HCT116 (cell line): Measurements from ENCODE around the gene MOV10L1. TPM values are rescaled to one million over a fixed set of nuclear protein-coding genes. Genes with fewer than 3 reads are reported as not detected.

Source experiments
- ATAC-seq: fragments of 200-7000 bp; cut with Tn5 transposase; 2 replicates; pipeline ENCODE4 v1.9.1; 2020; ENCODE audit warnings: mild to moderate bottlenecking, moderate library complexity
- BruUV-seq: library from RNA; stranded (reverse); fragments of 400-500 nt; replicated peaks from 2 replicates; lab custom pipeline; 2021; lab: Mats Ljungman, UMichigan
- CTCF ChIA-PET: fragments of 300-600 bp; sonication (Branson Sonifier 250); formaldehyde crosslinking; loops from one replicate; lab custom pipeline; 2021; ENCODE audit warnings: antibody characterized with exemption; lab: Charles Lee
- POLR2A ChIA-PET: fragments of 300-600, 350-600 bp; sonication (Branson Sonifier 250); formaldehyde crosslinking; loops from one replicate; lab custom pipeline; 2021; ENCODE audit warnings: antibody characterized with exemption; lab: Charles Lee
- RAD21 ChIA-PET, 2 experiments: fragments of 300-600 bp; sonication (Branson Sonifier 250); formaldehyde crosslinking; loops; one replicate each; lab custom pipeline; 2023; ENCODE audit warnings: low total read pairs in 2 of 2; ENCODE audit not compliant: uncharacterized antibody in 2 of 2, unreplicated experiment in 2 of 2, low non-redundant PET in 1 of 2; lab: Charles Lee
- DNase-seq: peaks from one replicate; pipeline ENCODE4 v3.0.0-alpha.2; 2010; ENCODE audit warnings: low read depth, low spot score
- H2AFZ ChIP-seq: fragments of 200-600 bp; shearing (Covaris generic), sonication (generic); 2 replicates; pipeline ENCODE4 v1.6.1; 2017; ENCODE audit warnings: low read depth, mixed run types, mixed read lengths, antibody characterized with exemption, low read length; ENCODE audit not compliant: poor library complexity, severe bottlenecking
- H3K27ac ChIP-seq: 2 replicates; pipeline ENCODE4 v1.5.1; 2012; ENCODE audit warnings: low read depth, low read length
- H3K27me3 ChIP-seq: fragments of 200-600 bp; sonication (generic); 2 replicates; pipeline ENCODE4 v1.6.1; 2016; ENCODE audit warnings: mixed run types, low read length, mixed read lengths; ENCODE audit not compliant: insufficient read depth
- H3K36me3 ChIP-seq, 2 experiments: fragments of 200-500 bp in 1 of 2; fragments of 200-600 bp in 1 of 2; sonication (Bioruptor generic) in 1 of 2; sonication (generic) in 1 of 2; 2 replicates each; pipeline versions ENCODE4 v1.5.1 to v1.6.1; 2014 to 2016; ENCODE audit warnings: low read length in 2 of 2, inconsistent platforms in 1 of 2, mixed read lengths in 1 of 2, mixed run types in 1 of 2; ENCODE audit not compliant: insufficient read depth in 2 of 2, control insufficient read depth in 1 of 2
- H3K4me1 ChIP-seq, 2 experiments: fragments of 200-600 bp in 1 of 2; sonication (generic) in 1 of 2; 2 replicates each; pipeline versions ENCODE4 v1.5.1 to v1.6.1; 2012 to 2017; ENCODE audit warnings: low read length in 2 of 2, inconsistent platforms in 1 of 2, mild to moderate bottlenecking in 1 of 2, mixed read lengths in 1 of 2, mixed run types in 1 of 2, moderate library complexity in 1 of 2; ENCODE audit not compliant: insufficient read depth in 2 of 2, control insufficient read depth in 1 of 2
- H3K4me2 ChIP-seq: fragments of 200-600 bp; sonication (generic); 2 replicates; pipeline ENCODE4 v1.6.1; 2017; ENCODE audit warnings: mixed run types, low read length, mixed read lengths
- H3K4me3 ChIP-seq, 2 experiments: fragments of 200-600 bp in 1 of 2; sonication (generic) in 1 of 2; replicated peaks in 1 of 2; 2 replicates each; pipeline ENCODE4 v1.5.1; 2011 to 2016; ENCODE audit warnings: low read length in 2 of 2, control low read depth in 1 of 2, low read depth in 1 of 2, mild to moderate bottlenecking in 1 of 2, mixed read lengths in 1 of 2, mixed run types in 1 of 2
- H3K79me2 ChIP-seq: fragments of 200-600 bp; sonication (generic); 2 replicates; pipeline ENCODE4 v1.6.1; 2017; ENCODE audit warnings: mild to moderate bottlenecking, mixed run types, low read length, moderate library complexity, mixed read lengths; ENCODE audit not compliant: insufficient read depth
- H3K9ac ChIP-seq: fragments of 200-600 bp; sonication (generic); 2 replicates; pipeline ENCODE4 v1.6.1; 2016; ENCODE audit warnings: low read length, mixed read lengths
- H3K9me2 ChIP-seq: fragments of 200-600 bp; sonication (generic), shearing (Covaris generic); 2 replicates; pipeline ENCODE4 v1.6.1; 2017; ENCODE audit warnings: mixed run types, mild to moderate bottlenecking, moderate library complexity; ENCODE audit not compliant: insufficient read depth
- H3K9me3 ChIP-seq, 2 experiments: fragments of 200-500 bp in 1 of 2; fragments of 200-600 bp in 1 of 2; sonication (Bioruptor generic) in 1 of 2; sonication (generic) in 1 of 2; 2 replicates each; pipeline ENCODE4 v1.6.1; 2014 to 2017; ENCODE audit warnings: low read length in 2 of 2, mixed read lengths in 2 of 2, inconsistent platforms in 1 of 2, low read depth in 1 of 2, mild to moderate bottlenecking in 1 of 2, mixed run types in 1 of 2, moderate library complexity in 1 of 2; ENCODE audit not compliant: control insufficient read depth in 1 of 2, insufficient read depth in 1 of 2
- H4K20me1 ChIP-seq: fragments of 200-600 bp; sonication (generic), shearing (Covaris generic); 2 replicates; pipeline ENCODE4 v1.6.1; 2017; ENCODE audit warnings: mixed run types, mild to moderate bottlenecking, moderate library complexity; ENCODE audit not compliant: insufficient read depth
- ATF3 ChIP-seq: IDR thresholded peaks from 2 replicates; pipeline ENCODE4 v1.6.1; 2012
- CBX3 ChIP-seq: IDR thresholded peaks from 2 replicates; pipeline ENCODE4 v1.6.1; 2012; ENCODE audit warnings: low read depth
- CEBPB ChIP-seq: IDR thresholded peaks from 2 replicates; pipeline ENCODE4 v1.6.1; 2012; ENCODE audit warnings: low read depth
- EGR1 ChIP-seq: IDR thresholded peaks from 2 replicates; pipeline ENCODE4 v1.6.1; 2012; ENCODE audit warnings: low read depth
- ELF1 ChIP-seq: IDR thresholded peaks from 2 replicates; pipeline ENCODE4 v1.6.1; 2012; ENCODE audit warnings: low read depth, borderline replicate concordance
- JUND ChIP-seq: IDR thresholded peaks from 2 replicates; pipeline ENCODE4 v1.6.1; 2012
- POLR2A ChIP-seq: IDR thresholded peaks from 2 replicates; pipeline ENCODE4 v1.7.0; 2011; ENCODE audit warnings: borderline replicate concordance; ENCODE audit not compliant: insufficient read depth, insufficient read length; ENCODE audit errors: extremely low read depth
- POLR2AphosphoS5 ChIP-seq: IDR thresholded peaks from 2 replicates; pipeline ENCODE4 v1.6.1; 2011; ENCODE audit warnings: mild to moderate bottlenecking, low read depth, low read length, moderate library complexity
- RAD21 ChIP-seq: IDR thresholded peaks from 2 replicates; pipeline ENCODE4 v1.6.1; 2012; ENCODE audit warnings: low read depth, mild to moderate bottlenecking
- REST ChIP-seq: IDR thresholded peaks from 2 replicates; pipeline ENCODE4 v1.6.1; 2012; ENCODE audit warnings: low read depth
- SP1 ChIP-seq: IDR thresholded peaks from 2 replicates; pipeline ENCODE4 v1.6.1; 2012; ENCODE audit warnings: low read depth
- SRF ChIP-seq: IDR thresholded peaks from 2 replicates; pipeline ENCODE4 v1.6.1; 2012; ENCODE audit warnings: low read depth
- TCF7L2 ChIP-seq: IDR thresholded peaks from 2 replicates; pipeline ENCODE4 v1.7.0; 2011; ENCODE audit warnings: borderline replicate concordance, inconsistent platforms; ENCODE audit not compliant: insufficient read depth, insufficient read length; ENCODE audit errors: extremely low read depth
- ZNF274 ChIP-seq: fragments of 200-500 bp; sonication (Bioruptor generic); IDR thresholded peaks from 2 replicates; pipeline ENCODE4 v1.6.1; 2014; ENCODE audit warnings: mild to moderate bottlenecking, low read depth, low read length, inconsistent platforms
- intact Hi-C: fragments of 100-400 bp; cut with micrococcal nuclease; formaldehyde crosslinking; loops from 2 replicates; pipeline ENCODE4 v1.10.0; 2022
- total RNA-seq: library from RNA; stranded (reverse); gene quantifications from one replicate; pipeline ENCODE4 v1.2.1, GENCODE V29; 2021; ENCODE audit not compliant: unreplicated experiment

MOV10L1 gene
- total RNA-seq, 1 experiment from 2014 or later, result not detected

- H3K36me3 ChIP-seq, result no peaks in the 10 kb centered on the region
- no peaks in the 10 kb centered on the region for H3K27me3 ChIP-seq
- ChIA-PET RAD21 (no interaction called here), POLR2A (no interaction called here), CTCF (no interaction called here)
- no peak overlapping the region for H3K27ac ChIP-seq
- intact Hi-C loops, result no loop called here
- H4K20me1 ChIP-seq, result no peaks in the 10 kb centered on the region
- DNase-seq, result no peak
- H3K9ac ChIP-seq, result no peak overlapping the region
- no peak overlapping the region for H3K4me2 ChIP-seq
- TF ChIP-seq ELF1, result no peak
- TF ChIP-seq ZNF274, result no peak
- no peak for TF ChIP-seq SP1
- TF ChIP-seq RAD21, result no peak
- no peak for TF ChIP-seq EGR1
- no peak overlapping the region for H3K4me3 ChIP-seq
- no peaks in the 10 kb centered on the region for H3K9me3 ChIP-seq
- no peaks in the 10 kb centered on the region for H3K79me2 ChIP-seq
- no peaks in the 10 kb centered on the region for H3K9me2 ChIP-seq
- no TSS peak for BruUV-seq
- ATAC-seq, result no peak
- no peaks in the 10 kb centered on the region for H3K4me1 ChIP-seq
- H2AFZ ChIP-seq, result no peak overlapping the region
Observed at GRCh38 chr22:50171965-50172421, 82.2 kb downstream of the MOV10L1 start.

- no peaks in the 10 kb centered on the region for H3K9me2 ChIP-seq
- ChIA-PET POLR2A (interaction anchor here (0.7 kb wide), 1 partner anchor 18 kb away, joined by 4 read pairs; no protein-coding TSS in a partner anchor), RAD21 (no interaction called here), CTCF (interaction anchor here (0.6 kb wide), 1 partner anchor 10 kb away, joined by 3 read pairs; no protein-coding TSS in a partner anchor)
- no peak for DNase-seq
- H3K9me3 ChIP-seq, result no peaks in the 10 kb centered on the region
- no peaks in the 10 kb centered on the region for H4K20me1 ChIP-seq
- TF ChIP-seq JUND (no peak), CBX3 (no peak), POLR2AphosphoS5 (no peak), REST (no peak), SRF (no peak), POLR2A (no peak), ATF3 (no peak), ELF1 (no peak), CEBPB (no peak), TCF7L2 (no peak)
- TF ChIP-seq, all 23 proteins: peak for 0
- Histone ChIP-seq H3K4me2 (no peak overlapping the region), H3K27ac (no peak overlapping the region), H3K79me2 (no peaks in the 10 kb centered on the region), H3K36me3 (no peaks in the 10 kb centered on the region), H2AFZ (no peak overlapping the region), H3K27me3 (no peaks in the 10 kb centered on the region), H3K9ac (no peak overlapping the region), H3K4me1 (no peaks in the 10 kb centered on the region), H3K4me3 (no peak overlapping the region)
- ATAC-seq, result no peak
- no TSS peak for BruUV-seq
- intact Hi-C loops, result no loop called here
Observed at GRCh38 chr22:50173311-50173982, 83.6 kb downstream of the MOV10L1 start.
